B cell (primary cell): ENCODE results near the gene DHRS12. TPM values are rescaled to one million over a fixed set of nuclear protein-coding genes. Genes with fewer than 3 reads are reported as not detected.

ENCODE experiments used
- ATAC-seq: fragments of 200-7000 bp; cut with Tn5 transposase; one replicate; pipeline ENCODE4 v1.10.0; 2021; ENCODE audit warnings: low read depth, mild to moderate bottlenecking, moderate number of reproducible peaks, moderate library complexity
- CTCF ChIA-PET: fragments of 350-600 bp; sonication (Branson Sonifier 250); formaldehyde crosslinking; loops from one replicate; lab custom pipeline; 2021; ENCODE audit warnings: antibody characterized with exemption, inconsistent platforms; lab: Charles Lee
- POLR2A ChIA-PET: fragments of 350-600 bp; sonication (Branson Sonifier 250); formaldehyde crosslinking; loops from one replicate; lab custom pipeline; 2021; ENCODE audit warnings: antibody characterized with exemption; lab: Charles Lee
- DNase-seq: peaks from one replicate; pipeline ENCODE4 v3.0.0; 2013
- H2AFZ ChIP-seq: 2 replicates; pipeline ENCODE4 v1.6.1; 2012; ENCODE audit warnings: mild to moderate bottlenecking, low read depth, low read length; ENCODE audit not compliant: insufficient read depth, poor library complexity, severe bottlenecking
- H3K27ac ChIP-seq, 2 donors: 1 replicate in 1 of 2; 2 replicates in 1 of 2; pipeline ENCODE4 v1.5.1; 2012 to 2013; ENCODE audit warnings: low read length in 2 of 2, mild to moderate bottlenecking in 2 of 2, moderate library complexity in 1 of 2
- H3K27me3 ChIP-seq, 4 experiments: fragments of 200-600 bp in 1 of 4; sonication (generic) in 1 of 4; replicated peaks in 1 of 4; 1 replicate in 2 of 4; 2 replicates in 2 of 4; pipeline versions ENCODE4 v1.6.1 to v1.7.0; 2013 to 2016; ENCODE audit warnings: low read length in 3 of 4, mild to moderate bottlenecking in 2 of 4, mixed read lengths in 1 of 4, moderate library complexity in 1 of 4; ENCODE audit not compliant: insufficient read depth in 4 of 4, control insufficient read depth in 3 of 4; ENCODE audit errors: control extremely low read depth in 1 of 4
- H3K36me3 ChIP-seq, 2 experiments: replicated peaks in 1 of 2; 1 replicate in 1 of 2; 2 replicates in 1 of 2; pipeline versions ENCODE4 v1.6.1 to v1.7.1; 2013; ENCODE audit warnings: low read length in 1 of 2; ENCODE audit not compliant: insufficient read depth in 2 of 2, control insufficient read depth in 1 of 2; ENCODE audit errors: control extremely low read depth in 1 of 2, extremely low read depth in 1 of 2
- H3K4me1 ChIP-seq, 2 donors: fragments of 200-600 bp in 1 of 2; sonication (generic) in 1 of 2; 1 replicate in 1 of 2; 2 replicates in 1 of 2; pipeline versions ENCODE4 v1.5.1 to v1.6.1; 2013 to 2017; ENCODE audit warnings: low read length in 2 of 2; ENCODE audit not compliant: control insufficient read depth in 2 of 2, insufficient read depth in 2 of 2
- H3K4me2 ChIP-seq: replicated peaks from 2 replicates; pipeline ENCODE3; 2012; ENCODE audit warnings: mild to moderate bottlenecking, low read depth, low read length; ENCODE audit not compliant: poor library complexity, severe bottlenecking
- H3K4me3 ChIP-seq, 5 experiments: fragments of 200-600 bp in 1 of 5; sonication (generic) in 1 of 5; 1 replicate in 3 of 5; 2 replicates in 2 of 5; pipeline versions ENCODE4 v1.5.1 to v1.7.0; 2011 to 2016; ENCODE audit warnings: low read length in 4 of 5, mild to moderate bottlenecking in 4 of 5, low read depth in 2 of 5, control low read depth in 1 of 5, moderate library complexity in 1 of 5; ENCODE audit not compliant: insufficient read depth in 1 of 5; ENCODE audit errors: control extremely low read depth in 1 of 5, extremely low read depth in 1 of 5
- H3K79me2 ChIP-seq: fragments of 200-600 bp; sonication (generic); one replicate; pipeline ENCODE4 v1.6.0; 2016; ENCODE audit warnings: low read length; ENCODE audit not compliant: control insufficient read depth, insufficient read depth
- H3K9ac ChIP-seq: fragments of 200-600 bp; sonication (generic); 2 replicates; pipeline ENCODE4 v1.6.1; 2017; ENCODE audit warnings: mild to moderate bottlenecking, low read length, moderate library complexity
- H3K9me3 ChIP-seq, 3 donors: one replicate each; pipeline versions ENCODE4 v1.6.1 to v1.7.1; 2013; ENCODE audit warnings: low read length in 2 of 3; ENCODE audit not compliant: control insufficient read depth in 2 of 3, insufficient read depth in 1 of 3; ENCODE audit errors: control extremely low read depth in 1 of 3
- H4K20me1 ChIP-seq: 2 replicates; pipeline ENCODE4 v1.6.0; 2012; ENCODE audit warnings: mild to moderate bottlenecking, low read length; ENCODE audit not compliant: insufficient read depth, control insufficient read depth, poor library complexity, severe bottlenecking
- H3K27ac Mint-ChIP-seq: one replicate; pipeline ENCODE4 v1.8.0; 2021; ENCODE audit warnings: mixed read lengths
- H3K27me3 Mint-ChIP-seq: one replicate; pipeline ENCODE4 v1.8.0; 2021; ENCODE audit warnings: mixed read lengths
- H3K4me1 Mint-ChIP-seq: one replicate; pipeline ENCODE4 v1.8.0; 2021; ENCODE audit warnings: mixed read lengths
- H3K4me3 Mint-ChIP-seq: one replicate; pipeline ENCODE4 v1.8.0; 2021; ENCODE audit warnings: mixed read lengths
- H3K9me3 Mint-ChIP-seq: one replicate; pipeline ENCODE4 v1.8.0; 2022; ENCODE audit warnings: mixed read lengths; ENCODE audit not compliant: insufficient read depth
- CTCF ChIP-seq: fragments of 200-600 bp; IDR thresholded peaks from one replicate; pipeline ENCODE4 v1.8.0; 2022; ENCODE audit warnings: antibody characterized with exemption, mild to moderate bottlenecking
- EZH2 ChIP-seq: IDR thresholded peaks from 2 replicates; pipeline ENCODE4 v1.6.1; 2012; ENCODE audit warnings: borderline replicate concordance, low read depth, mild to moderate bottlenecking, moderate library complexity, low read length; ENCODE audit not compliant: insufficient read depth, poor library complexity, severe bottlenecking
- WGBS: methylation state at CpG from one replicate; pipeline ENCODE4 v1.1.5; 2013; ENCODE audit warnings: missing lambda C conversion rate; ENCODE audit not compliant: insufficient coverage; 5-methylcytosine and 5-hydroxymethylcytosine counted together
- intact Hi-C: fragments of 100-400 bp; cut with micrococcal nuclease; formaldehyde crosslinking; loops from one replicate; pipeline ENCODE4 v1.10.0; 2022
- polyA plus RNA-seq: library from polyadenylated mRNA; depleted of rRNA; stranded (reverse); fragments of >200 nt; gene quantifications from 2 replicates; pipeline ENCODE4 v1.2.3, GENCODE V29; 2012
- total RNA-seq, 2 donors: library from RNA; stranded (reverse); fragments of 120-200 nt in 1 of 2; gene quantifications; 1 replicate in 1 of 2; 2 replicates in 1 of 2; pipeline versions ENCODE4 v1.2.3 to v1.2.4, GENCODE V29; 2013 to 2022

Gene DHRS12
- total and polyA plus RNA-seq, 2 donors (not counting 1 experiment from before 2014, with no cell fraction given), result 12.0 to 23.2 TPM

GRCh38 chr13:51783428-51784094 lies 20.4 kb downstream of the DHRS12 start:
- Histone ChIP-seq H3K27ac (no peak overlapping the region), H3K9ac (no peak overlapping the region), H2AFZ (no peak overlapping the region), H4K20me1 (no peaks in the 10 kb centered on the region), H3K4me3 (no peak overlapping the region), H3K36me3 (no peaks in the 10 kb centered on the region), H3K79me2 (no peaks in the 10 kb centered on the region), H3K4me2 (no peak overlapping the region), H3K9me3 (no peaks in the 10 kb centered on the region), H3K27me3 (no peaks in the 10 kb centered on the region), H3K4me1 (peaks cover 0 to 10% of the 10 kb centered on the region in 2 donors)
- WGBS, result 95% methylated on average over 3 of the region's 9 CpGs
- H3K9me3 Mint-ChIP-seq, result no peaks in the 10 kb centered on the region
- H3K4me3 Mint-ChIP-seq, result no peak overlapping the region
- ATAC-seq (no peak), DNase-seq (no peak)
- H3K4me1 Mint-ChIP-seq, result peaks cover 11% of the 10 kb centered on the region
- TF ChIP-seq CTCF (no peak), EZH2 (no peak)
- ChIA-PET POLR2A (interaction anchor here (0.8 kb wide), 1 partner anchor 330 kb away, joined by 3 read pairs; the partner anchor contains the start of gene INTS6), CTCF (no interaction called here)
- H3K27me3 Mint-ChIP-seq, result no peaks in the 10 kb centered on the region
- no peak overlapping the region for H3K27ac Mint-ChIP-seq
- intact Hi-C loops, result no loop called here

- no peaks in the 10 kb centered on the region for H4K20me1 ChIP-seq
- H3K36me3 ChIP-seq, result no peaks in the 10 kb centered on the region
- Mint-ChIP-seq H3K27me3 (no peaks in the 10 kb centered on the region), H3K4me3 (no peak overlapping the region), H3K27ac (no peak overlapping the region), H3K4me1 (peaks cover 11% of the 10 kb centered on the region), H3K9me3 (no peaks in the 10 kb centered on the region)
- ChIA-PET POLR2A (interaction anchor here (0.7 kb wide), 1 partner anchor 307 kb away, joined by 3 read pairs; no protein-coding TSS in a partner anchor), CTCF (interaction anchor here (0.7 to 1.8 kb wide), 2 partner anchors 12 to 337 kb away, joined by 3 to 4 read pairs; no protein-coding TSS in a partner anchor)
- no peaks in the 10 kb centered on the region for H3K79me2 ChIP-seq
- H3K9ac ChIP-seq, result no peak overlapping the region
- H3K4me3 ChIP-seq, result no peak overlapping the region
- no peaks in the 10 kb centered on the region for H3K9me3 ChIP-seq
- H2AFZ ChIP-seq, result no peak overlapping the region
- intact Hi-C loops, result no loop called here
- peak overlapping the region; percentile 36 for H3K4me2 ChIP-seq
- 97% methylated on average over 15 of the region's 15 CpGs for WGBS
- H3K27me3 ChIP-seq, result no peaks in the 10 kb centered on the region
- ATAC-seq (no peak), DNase-seq (no peak)
- TF ChIP-seq EZH2, result no peak
- TF ChIP-seq CTCF, result no peak
- peaks cover 0 to 10% of the 10 kb centered on the region in 2 donors for H3K4me1 ChIP-seq
- no peak overlapping the region for H3K27ac ChIP-seq
Observed at GRCh38 chr13:51782026-51782710, 21.8 kb downstream of the DHRS12 start.
